GM12864 (cell line): ENCODE results near the gene NPHP3.

Experiments used
- DNase-seq: peaks from one replicate; pipeline ENCODE4 v3.0.0-alpha.2; 2011; ENCODE audit warnings: low read depth
- H3K4me3 ChIP-seq: 2 replicates; pipeline ENCODE4 v1.5.1; 2011; ENCODE audit warnings: mild to moderate bottlenecking, low read depth, low read length, control low read depth
- TF ChIP-seq, protein P1 (sequence below): IDR thresholded peaks from 2 replicates; pipeline ENCODE4 v1.5.1; 2011; ENCODE audit warnings: low read depth, mild to moderate bottlenecking, moderate library complexity, low read length, control low read depth, inconsistent platforms; ENCODE audit errors: missing control alignments

NPHP3 gene

DNA sequence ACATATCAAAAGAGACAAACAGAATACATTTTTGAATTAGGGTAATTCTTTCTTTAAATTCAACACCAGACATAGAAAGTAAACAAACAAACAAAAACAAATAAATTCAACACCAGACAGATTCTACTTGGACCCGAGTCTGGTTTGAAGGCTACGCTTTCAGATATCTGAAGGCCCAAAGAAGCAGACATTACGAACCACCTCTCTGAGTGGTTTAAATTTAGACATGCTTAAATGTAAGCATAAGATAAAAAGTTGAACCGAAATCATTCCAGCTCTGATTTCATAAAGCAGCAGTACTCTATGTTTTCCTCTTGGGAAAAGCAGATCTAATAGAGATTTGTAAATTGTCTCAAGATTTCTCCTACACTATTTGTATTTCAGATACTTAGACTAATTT is 32.2 kb downstream of the NPHP3 start:
- no peak overlapping the region for H3K4me3 ChIP-seq
- TF ChIP-seq, protein P1, sequence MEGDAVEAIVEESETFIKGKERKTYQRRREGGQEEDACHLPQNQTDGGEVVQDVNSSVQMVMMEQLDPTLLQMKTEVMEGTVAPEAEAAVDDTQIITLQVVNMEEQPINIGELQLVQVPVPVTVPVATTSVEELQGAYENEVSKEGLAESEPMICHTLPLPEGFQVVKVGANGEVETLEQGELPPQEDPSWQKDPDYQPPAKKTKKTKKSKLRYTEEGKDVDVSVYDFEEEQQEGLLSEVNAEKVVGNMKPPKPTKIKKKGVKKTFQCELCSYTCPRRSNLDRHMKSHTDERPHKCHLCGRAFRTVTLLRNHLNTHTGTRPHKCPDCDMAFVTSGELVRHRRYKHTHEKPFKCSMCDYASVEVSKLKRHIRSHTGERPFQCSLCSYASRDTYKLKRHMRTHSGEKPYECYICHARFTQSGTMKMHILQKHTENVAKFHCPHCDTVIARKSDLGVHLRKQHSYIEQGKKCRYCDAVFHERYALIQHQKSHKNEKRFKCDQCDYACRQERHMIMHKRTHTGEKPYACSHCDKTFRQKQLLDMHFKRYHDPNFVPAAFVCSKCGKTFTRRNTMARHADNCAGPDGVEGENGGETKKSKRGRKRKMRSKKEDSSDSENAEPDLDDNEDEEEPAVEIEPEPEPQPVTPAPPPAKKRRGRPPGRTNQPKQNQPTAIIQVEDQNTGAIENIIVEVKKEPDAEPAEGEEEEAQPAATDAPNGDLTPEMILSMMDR = no peak
- no peak for DNase-seq

DNA sequence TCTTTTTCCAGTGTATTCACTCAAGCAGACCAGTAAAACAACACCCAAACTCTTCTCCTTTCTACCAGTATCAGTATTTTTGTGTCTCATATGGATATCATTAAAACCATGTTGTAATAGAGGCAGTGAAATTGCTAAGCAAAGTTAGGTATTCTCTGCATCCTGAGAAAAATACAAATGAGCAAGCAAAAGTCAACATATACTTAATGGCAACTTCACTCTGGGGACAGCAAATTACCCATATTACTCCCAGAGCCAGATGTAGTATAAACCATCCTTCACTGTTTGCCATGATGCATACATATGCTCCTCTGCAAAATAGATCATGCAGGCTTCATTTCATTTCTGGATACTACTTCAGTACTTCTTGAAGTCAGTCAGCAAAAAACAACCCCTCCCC is 40.0 kb downstream of the NPHP3 start:
- no peak overlapping the region for H3K4me3 ChIP-seq
- DNase-seq = no peak
- TF ChIP-seq, protein P1 = no peak

DNA sequence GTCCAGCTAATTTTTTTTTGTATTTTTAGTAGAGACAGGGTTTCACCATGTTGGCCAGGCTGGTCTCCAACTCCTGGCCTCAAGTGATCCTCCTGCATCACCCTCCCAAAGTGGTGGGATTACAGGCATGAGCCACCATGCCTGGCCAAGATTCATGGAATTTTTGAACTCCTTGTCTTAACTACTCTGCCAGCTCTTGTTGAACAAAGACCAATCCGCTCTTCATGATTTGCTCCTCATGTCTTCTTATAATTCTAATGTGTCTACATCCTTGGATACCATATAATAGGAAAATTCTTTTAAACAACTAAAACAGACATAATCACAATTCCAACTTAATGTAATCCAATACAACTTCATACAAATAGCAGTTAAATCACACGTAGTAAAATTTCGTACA is 40.8 kb downstream of the NPHP3 start:
- no peak overlapping the region for H3K4me3 ChIP-seq
- no peak for DNase-seq

DNA sequence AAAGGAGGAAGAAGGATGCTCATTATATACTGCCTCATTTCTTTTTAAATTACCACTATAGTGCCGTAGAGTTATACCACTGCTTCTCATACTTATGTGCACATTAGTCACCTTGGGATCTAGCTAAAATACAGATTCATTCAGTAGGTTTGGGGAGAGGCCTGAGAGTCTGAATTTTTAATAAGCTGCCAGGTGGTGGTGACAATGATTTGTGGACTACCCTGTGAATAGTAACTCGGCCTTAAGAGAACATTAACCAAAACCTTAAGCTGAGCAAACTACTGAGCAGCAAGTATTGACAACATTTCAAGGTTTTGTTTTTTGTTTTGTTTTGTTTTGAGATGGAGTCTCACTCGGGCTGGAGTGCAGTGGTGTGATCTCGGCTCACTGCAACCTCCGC is 42.3 kb downstream of the NPHP3 start:
- TF ChIP-seq, protein P1 = no peak
- no peak for DNase-seq
- no peak overlapping the region for H3K4me3 ChIP-seq

More for the DNA sequence above, 40.8 kb downstream of the NPHP3 start:
- TF ChIP-seq, protein P1 = no peak

DNA sequence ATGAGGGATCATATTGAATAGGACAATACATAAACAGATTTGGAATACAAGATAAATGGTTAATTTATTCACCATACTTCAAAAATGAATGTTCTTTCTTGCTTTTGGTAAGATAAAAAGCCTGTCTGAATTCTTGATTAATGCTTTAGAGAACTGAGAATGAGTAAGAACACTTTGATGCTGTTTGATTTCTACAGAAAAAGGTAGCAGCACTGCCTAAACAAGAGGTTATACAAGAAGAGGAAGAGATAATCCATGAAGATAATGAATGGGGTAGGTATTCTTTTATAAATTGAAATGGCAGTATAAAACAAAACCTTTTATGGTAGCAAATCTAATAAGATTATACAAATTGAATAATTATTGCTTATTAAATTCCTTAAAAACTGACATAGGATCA is 46.8 kb downstream of the NPHP3 start:
- TF ChIP-seq, protein P1 = no peak
- H3K4me3 ChIP-seq = no peak overlapping the region
- no peak for DNase-seq

DNA sequence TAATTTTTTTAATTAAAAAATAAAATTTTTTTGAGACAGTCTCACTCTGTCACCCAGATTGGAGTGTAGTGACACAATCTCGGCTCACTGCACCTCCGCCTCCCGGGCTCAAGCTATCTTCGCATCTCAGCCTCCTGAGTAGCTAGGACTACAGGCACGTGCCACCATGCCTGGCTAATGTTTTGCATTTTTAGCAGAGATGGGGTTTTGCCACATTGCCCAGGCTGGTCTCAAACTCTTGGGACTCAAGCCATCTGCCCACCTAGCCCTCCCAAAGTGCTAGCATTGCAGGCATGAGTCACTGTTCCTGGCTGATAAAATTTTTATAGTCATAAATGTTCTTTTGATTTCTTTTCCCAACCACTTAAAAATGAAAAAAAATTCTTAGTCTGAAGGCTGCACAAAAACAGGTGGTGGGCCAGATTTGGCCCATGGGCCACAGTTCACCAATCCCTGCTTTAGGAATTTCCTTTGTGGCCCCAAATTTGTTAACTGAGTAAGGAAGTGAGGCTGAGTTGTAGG is 52.9 kb downstream of the NPHP3 start:
- no peak for DNase-seq
- TF ChIP-seq, protein P1 = no peak
- no peak overlapping the region for H3K4me3 ChIP-seq

DNA sequence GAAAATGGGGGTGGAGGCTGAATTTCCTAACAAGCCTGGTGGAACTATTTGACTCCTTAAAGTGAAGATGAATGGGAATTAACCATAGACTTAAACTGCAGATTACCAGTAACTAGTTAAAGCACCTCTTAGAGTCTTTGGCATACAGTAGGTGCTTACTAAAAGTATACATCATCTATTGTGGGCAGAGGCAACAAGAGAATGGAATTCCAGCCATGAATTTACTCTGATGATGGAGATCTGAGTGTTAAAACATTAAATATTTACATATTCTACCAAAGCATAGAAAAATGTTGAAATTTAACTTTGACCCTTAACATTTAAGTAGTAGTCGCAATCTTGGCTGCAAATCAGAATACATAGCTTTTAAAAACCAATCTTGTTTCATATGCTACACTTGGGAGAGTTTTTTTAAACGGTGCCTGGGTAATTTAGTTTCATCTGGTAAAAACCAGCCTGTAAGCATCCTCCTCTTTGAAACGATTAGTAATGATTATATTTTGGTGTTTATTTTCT is 56.9 kb downstream of the NPHP3 start:
- no peak for DNase-seq
- TF ChIP-seq, protein P1 = no peak
- no peak overlapping the region for H3K4me3 ChIP-seq
